ENCODE measurements around the gene PITPNM2. TPM values are rescaled to one million over a fixed set of nuclear protein-coding genes. Genes with fewer than 3 reads are reported as not detected.
A peak's percentile ranks its signal among the peaks of the same experiment; 100 is the strongest.

Gene PITPNM2
- total RNA-seq, 2 experiments from 2014 or later, result 0.42 to 0.73 TPM

- no peaks in the 10 kb centered on the region for H3K36me3 ChIP-seq (ENCODE audit: insufficient read depth, low read length)
- DNase-seq (ENCODE audit: low spot score), result no peak
- H3K9me2 ChIP-seq (ENCODE audit: insufficient read depth, low read length), result no peaks in the 10 kb centered on the region
- TF ChIP-seq CTCF (conservative IDR thresholded peaks at IDR 0.05; ENCODE audit: low read length), result no peak
- TF ChIP-seq EZH2phosphoT487 (IDR thresholded peaks at IDR 0.05; ENCODE audit: borderline replicate concordance, low read depth, low read length), result no peak
- peaks cover 11% of the 10 kb centered on the region for H3K4me1 ChIP-seq (ENCODE audit: insufficient read depth, low read length, poor library complexity, severe bottlenecking)
- H3K4me2 ChIP-seq (ENCODE audit: low read length), result no peak overlapping the region
- intact Hi-C loops (cut with micrococcal nuclease; ENCODE audit: unreplicated experiment), result no loop called here
- no peaks in the 10 kb centered on the region for H3K79me2 ChIP-seq (ENCODE audit: insufficient read depth, low read depth, low read length)
- H3K27ac ChIP-seq (ENCODE audit: low read depth, low read length, poor library complexity, severe bottlenecking), result no peak overlapping the region
- H2AFZ ChIP-seq (ENCODE audit: low read length), result no peak overlapping the region
- ChIA-PET CTCF (ENCODE audit: unreplicated experiment) (no interaction called here), POLR2A (no interaction called here)
- no peak overlapping the region for H3K4me3 ChIP-seq (ENCODE audit: low read depth, low read length, poor library complexity, severe bottlenecking)
- H3K9me3 ChIP-seq (ENCODE audit: low read length), result no peaks in the 10 kb centered on the region
- H4K20me1 ChIP-seq (ENCODE audit: insufficient read depth, low read length), result no peaks in the 10 kb centered on the region
- BruUV-seq (replicated peaks), result no TSS peak
Observed at GRCh38 chr12:123129621-123130020, 21.3 kb downstream of the PITPNM2 start.

- TF ChIP-seq EZH2phosphoT487 (IDR thresholded peaks at IDR 0.05; ENCODE audit: borderline replicate concordance, low read depth, low read length) (no peak), CTCF (conservative IDR thresholded peaks at IDR 0.05; ENCODE audit: low read length) (no peak)
- Histone ChIP-seq H4K20me1 (ENCODE audit: insufficient read depth, low read length) (no peaks in the 10 kb centered on the region), H3K27ac (ENCODE audit: low read depth, low read length, poor library complexity, severe bottlenecking) (no peak overlapping the region), H3K4me3 (ENCODE audit: low read depth, low read length, poor library complexity, severe bottlenecking) (no peak overlapping the region), H3K36me3 (ENCODE audit: insufficient read depth, low read length) (no peaks in the 10 kb centered on the region), H3K79me2 (ENCODE audit: insufficient read depth, low read depth, low read length) (no peaks in the 10 kb centered on the region), H3K9me2 (ENCODE audit: insufficient read depth, low read length) (no peaks in the 10 kb centered on the region), H3K9me3 (ENCODE audit: low read length) (no peaks in the 10 kb centered on the region), H3K4me1 (ENCODE audit: insufficient read depth, low read length, poor library complexity, severe bottlenecking) (peaks cover 7% of the 10 kb centered on the region), H3K4me2 (ENCODE audit: low read length) (peak overlapping the region; percentile 13; the same call in 1 of the 2 replicates), H2AFZ (ENCODE audit: low read length) (no peak overlapping the region; the same call in 1 of the 2 replicates)
- ChIA-PET POLR2A (no interaction called here), CTCF (ENCODE audit: unreplicated experiment) (no interaction called here)
- intact Hi-C loops (cut with micrococcal nuclease; ENCODE audit: unreplicated experiment), result no loop called here
- DNase-seq (ENCODE audit: low spot score), result no peak
- no TSS peak for BruUV-seq (replicated peaks)
Observed at GRCh38 chr12:123127182-123127495, 23.8 kb downstream of the PITPNM2 start.

- no peaks in the 10 kb centered on the region for H3K9me3 ChIP-seq (ENCODE audit: low read length)
- peak overlapping the region; percentile 43; the same call in 1 of the 2 replicates for H2AFZ ChIP-seq (ENCODE audit: low read length)
- no peaks in the 10 kb centered on the region for H3K9me2 ChIP-seq (ENCODE audit: insufficient read depth, low read length)
- ChIA-PET CTCF (ENCODE audit: unreplicated experiment) (no interaction called here), POLR2A (no interaction called here)
- intact Hi-C loops (cut with micrococcal nuclease; ENCODE audit: unreplicated experiment), result no loop called here
- H3K4me2 ChIP-seq (ENCODE audit: low read length), result peak overlapping the region; percentile 13; the same call in 1 of the 2 replicates
- H3K4me1 ChIP-seq (ENCODE audit: insufficient read depth, low read length, poor library complexity, severe bottlenecking), result peaks cover 1% of the 10 kb centered on the region
- H4K20me1 ChIP-seq (ENCODE audit: insufficient read depth, low read length), result no peaks in the 10 kb centered on the region
- DNase-seq (ENCODE audit: low spot score), result no peak
- no TSS peak for BruUV-seq (replicated peaks)
- no peaks in the 10 kb centered on the region for H3K36me3 ChIP-seq (ENCODE audit: insufficient read depth, low read length)
- H3K79me2 ChIP-seq (ENCODE audit: insufficient read depth, low read depth, low read length), result no peaks in the 10 kb centered on the region
- no peak overlapping the region for H3K27ac ChIP-seq (ENCODE audit: low read depth, low read length, poor library complexity, severe bottlenecking)
- H3K4me3 ChIP-seq (ENCODE audit: low read depth, low read length, poor library complexity, severe bottlenecking), result no peak overlapping the region
- TF ChIP-seq EZH2phosphoT487 (IDR thresholded peaks at IDR 0.05; ENCODE audit: borderline replicate concordance, low read depth, low read length) (no peak), CTCF (conservative IDR thresholded peaks at IDR 0.05; ENCODE audit: low read length) (0 out of 2 replicates have a peak, but pooled peaks have one; percentile 40)
Observed at GRCh38 chr12:123126294-123127181, 24.4 kb downstream of the PITPNM2 start.

Data from OCI-LY7 (cell line).